Globus pallidus (tissue), 1 donor: Measurements from ENCODE around the gene CXXC5.
A peak's percentile ranks its signal among the peaks of the same experiment; 100 is the strongest.
"Not testable (repeated sequence)": the region's sequence is repeated elsewhere in the genome, so short reads cannot be mapped to it uniquely, and the experiment has no call there.

Source experiments
- DNase-seq: peaks from one replicate; pipeline ENCODE4 v3.0.0-alpha.2; 2015; ENCODE audit warnings: low spot score

The CXXC5 gene

DNA sequence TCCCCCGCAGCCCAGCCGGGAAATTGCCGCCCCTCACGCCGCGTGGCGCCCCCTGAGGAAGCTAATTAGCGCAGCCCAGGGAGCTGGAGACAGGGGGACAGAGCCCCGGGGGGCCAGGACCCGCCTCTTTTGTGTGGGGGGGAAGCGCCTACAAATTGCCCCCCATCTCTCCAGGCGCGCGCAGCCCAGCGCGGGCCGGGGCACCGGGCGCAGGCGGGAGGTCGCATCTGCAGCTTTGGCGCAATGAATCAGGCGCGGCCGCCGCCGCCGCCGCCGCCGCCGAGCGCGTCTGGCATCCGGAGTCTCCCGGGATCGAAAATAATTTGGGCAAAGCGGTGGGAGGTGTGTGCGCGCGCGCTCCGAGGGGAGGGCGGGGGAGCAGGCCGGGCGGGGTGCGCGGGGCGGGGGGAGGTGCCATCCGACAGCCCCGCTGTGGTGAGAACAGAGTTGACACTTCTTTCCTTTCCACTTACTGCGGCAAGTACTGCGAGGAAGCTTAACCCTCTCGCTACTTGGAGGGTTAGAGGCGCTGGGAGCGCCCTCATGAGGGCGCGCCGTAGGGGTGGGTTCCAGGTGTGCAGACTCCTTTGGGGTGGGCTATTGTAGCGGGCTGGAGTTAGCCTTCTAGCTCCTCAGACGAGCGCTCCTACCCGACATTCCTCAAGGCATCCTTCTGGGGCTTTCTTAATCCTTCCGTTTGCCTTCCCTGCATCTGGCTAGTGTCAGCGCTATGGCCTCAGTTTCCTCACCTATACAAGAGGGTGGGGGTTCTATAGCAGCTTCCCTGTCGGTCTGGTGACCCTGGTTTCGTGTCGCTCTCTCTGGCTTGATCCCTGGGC, 63.1 kb downstream of the CXXC5 start:
- peak; percentile 64 for DNase-seq

DNA sequence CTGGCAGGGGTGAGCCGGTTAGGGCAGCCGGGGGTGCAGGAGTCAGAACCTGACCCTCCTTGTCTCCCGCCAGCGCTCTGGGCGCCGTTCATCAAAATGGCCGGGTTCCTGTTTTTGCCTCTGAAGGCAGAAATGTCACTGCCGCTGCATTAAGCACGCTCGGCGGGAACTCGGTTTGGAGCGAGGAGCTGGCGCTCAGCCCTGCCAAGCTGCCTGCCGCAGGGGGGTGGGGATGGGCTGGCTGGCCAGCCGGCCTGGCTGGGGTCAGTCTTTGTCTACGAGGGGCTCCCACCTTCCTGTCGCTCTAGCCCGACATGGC, 63.7 kb downstream of the CXXC5 start:
- peak; percentile 70 for DNase-seq

DNA sequence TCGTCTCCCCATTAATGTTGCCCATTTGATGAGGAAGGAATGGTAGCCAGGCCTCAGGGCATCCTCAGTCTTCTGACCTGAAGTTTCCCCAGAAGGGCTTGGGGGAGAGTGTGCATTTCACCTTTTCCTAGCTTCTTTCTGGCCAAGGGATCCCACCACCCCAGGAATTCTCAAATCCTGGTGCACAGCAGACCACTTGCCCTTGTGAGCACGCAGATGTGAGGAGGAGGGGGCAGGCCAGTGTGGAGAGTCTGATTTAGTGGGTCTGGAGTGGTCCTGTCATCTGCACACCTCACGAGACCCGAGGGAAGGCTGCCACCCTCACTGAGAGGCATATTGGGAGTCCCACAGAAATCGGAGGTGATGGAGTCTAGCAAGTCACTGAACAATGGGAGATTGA, 64.3 kb downstream of the CXXC5 start:
- no peak for DNase-seq

DNA sequence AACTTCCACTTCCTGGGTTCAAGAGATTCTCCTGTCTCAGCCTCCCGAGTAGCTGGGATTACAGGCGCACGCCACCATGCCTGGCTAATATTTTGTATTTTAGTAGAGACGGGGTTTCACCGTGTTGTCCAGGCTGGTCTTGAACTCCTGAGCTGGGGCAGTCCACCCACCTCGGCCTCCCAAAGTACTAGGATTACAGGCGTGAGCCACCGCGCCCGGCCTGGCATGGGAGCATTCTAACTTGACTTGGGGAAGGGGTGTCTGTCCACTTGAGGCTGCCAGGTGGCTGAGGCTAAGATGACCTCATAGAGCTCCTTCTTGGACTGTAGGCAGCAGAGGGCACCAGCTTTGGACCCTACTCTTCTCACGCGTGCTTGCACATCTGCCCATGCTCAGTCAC, 65.7 kb downstream of the CXXC5 start:
- DNase-seq = not testable (repeated sequence)

DNA sequence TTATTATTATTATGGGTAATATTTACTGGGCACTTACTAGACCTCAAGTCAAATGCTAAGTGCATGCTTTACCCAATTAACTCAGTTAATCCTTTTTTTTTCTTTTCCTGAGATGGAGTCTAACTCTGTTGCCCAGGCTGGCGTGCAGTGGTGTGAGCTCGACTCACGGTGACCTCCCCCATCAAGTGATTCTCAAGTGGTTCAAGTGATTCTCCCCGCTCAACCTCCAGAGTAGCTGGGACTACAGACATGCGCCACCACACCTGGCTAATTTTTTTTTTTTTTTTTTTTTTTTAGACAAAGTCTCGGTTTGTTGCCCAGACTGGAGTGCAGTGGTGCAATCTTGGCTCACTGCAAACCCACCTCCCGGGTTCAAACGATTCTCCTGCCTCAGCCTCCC, 69.1 kb downstream of the CXXC5 start:
- DNase-seq = no peak

DNA sequence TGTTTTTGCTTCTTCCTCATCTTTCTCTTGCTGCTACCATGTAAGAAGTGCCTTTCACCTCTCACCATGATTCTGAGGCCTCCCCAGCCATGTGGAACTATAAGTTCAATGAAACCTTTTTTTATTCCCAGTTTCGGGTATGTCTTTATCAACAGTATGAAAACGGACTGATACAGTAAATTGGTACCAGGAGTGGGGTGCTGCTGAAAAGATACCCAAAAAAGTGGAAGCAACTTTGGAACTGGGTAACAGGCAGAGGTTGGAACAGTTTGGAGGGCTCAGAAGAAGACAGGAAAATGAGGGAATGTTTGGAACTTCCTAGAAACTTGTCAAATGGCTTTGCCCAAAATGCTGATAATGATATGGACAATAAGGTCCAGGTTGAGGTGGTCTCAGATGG, 70.3 kb downstream of the CXXC5 start:
- DNase-seq = not testable (repeated sequence)

DNA sequence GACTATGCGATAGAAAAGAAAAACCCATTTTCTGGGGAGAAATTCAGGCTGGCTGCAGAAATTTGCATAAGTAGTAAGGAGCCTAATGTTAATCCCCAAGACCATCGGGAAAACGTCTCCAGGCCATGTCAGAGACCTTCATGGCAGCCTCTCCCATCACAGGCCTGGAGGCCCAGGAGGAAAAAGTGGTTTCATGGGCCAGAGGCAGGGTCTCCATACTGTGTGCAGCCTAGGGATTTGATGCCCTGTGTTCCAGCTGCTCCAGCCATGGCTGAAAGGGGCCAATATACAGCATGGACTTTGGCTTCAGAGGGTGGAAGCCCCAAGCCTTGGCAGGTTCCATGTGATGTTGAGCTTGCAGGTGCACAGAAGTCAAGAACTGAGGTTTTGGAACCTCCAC, 71.8 kb downstream of the CXXC5 start:
- not testable (repeated sequence) for DNase-seq

DNA sequence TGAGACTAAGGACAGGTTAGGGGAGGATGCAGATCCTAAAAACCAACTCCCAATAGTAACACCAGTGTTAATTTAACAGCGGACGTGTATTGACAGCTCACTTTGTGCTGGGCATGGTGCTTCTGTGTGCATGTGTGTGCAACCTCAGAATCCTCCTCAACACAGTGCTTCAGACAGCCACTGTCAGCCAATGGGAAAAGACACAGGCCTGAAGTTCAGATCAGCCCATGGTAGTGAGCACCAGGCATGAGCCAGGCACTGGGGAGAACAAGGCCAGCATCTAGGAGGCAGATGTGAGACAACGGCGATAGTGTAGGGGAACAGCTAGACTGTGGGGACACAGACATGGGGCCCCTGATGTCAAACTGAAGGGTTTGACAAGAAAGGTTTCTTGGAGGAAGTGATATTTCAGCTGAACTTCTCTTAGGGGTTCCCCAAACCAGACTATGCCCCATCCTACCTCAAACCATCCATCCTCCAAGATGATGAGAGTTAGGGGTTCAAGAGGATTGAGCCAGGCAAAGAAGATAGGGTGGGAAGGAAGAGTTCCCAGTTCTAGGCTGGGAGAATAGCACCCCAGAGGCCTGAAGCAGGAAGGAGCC, 75.9 kb downstream of the CXXC5 start:
- DNase-seq = no peak

DNA sequence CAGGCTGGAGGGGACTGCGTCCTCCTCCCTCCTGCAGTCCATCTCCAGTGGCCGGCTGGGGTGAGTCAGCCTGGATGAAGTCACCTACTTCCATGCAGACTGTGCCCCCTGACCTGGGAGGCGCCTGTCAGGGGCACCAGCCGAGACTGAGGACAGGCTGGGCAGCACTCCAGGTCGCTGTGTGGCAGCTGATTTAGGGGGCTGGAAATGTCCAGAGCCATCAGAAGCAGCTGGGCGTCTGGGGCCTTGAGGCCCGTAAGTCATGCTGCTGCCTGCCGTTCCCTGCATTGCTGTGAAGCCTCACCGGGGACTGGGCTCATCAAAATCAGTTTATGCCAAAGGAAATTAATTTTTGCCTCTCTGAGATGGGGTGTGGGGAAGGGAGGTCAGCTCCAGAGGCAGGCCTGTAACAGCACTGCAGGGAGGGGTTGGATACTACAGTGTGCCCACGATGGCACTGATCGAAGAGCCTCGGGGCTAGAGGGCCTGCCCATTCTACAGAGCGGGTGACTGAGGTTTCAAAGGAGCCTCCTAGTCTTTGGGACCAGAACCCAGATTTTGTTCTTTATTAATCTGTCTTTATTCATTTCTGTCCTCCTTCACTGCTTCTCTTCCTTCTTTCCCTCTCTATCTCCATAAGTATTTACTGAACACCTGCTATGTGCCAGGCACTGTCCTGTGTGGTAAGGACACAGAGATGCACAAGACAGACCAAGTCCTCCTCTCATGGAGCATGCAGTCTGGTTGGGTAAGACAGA, 77.1 kb downstream of the CXXC5 start:
- DNase-seq = peak; percentile 69

DNA sequence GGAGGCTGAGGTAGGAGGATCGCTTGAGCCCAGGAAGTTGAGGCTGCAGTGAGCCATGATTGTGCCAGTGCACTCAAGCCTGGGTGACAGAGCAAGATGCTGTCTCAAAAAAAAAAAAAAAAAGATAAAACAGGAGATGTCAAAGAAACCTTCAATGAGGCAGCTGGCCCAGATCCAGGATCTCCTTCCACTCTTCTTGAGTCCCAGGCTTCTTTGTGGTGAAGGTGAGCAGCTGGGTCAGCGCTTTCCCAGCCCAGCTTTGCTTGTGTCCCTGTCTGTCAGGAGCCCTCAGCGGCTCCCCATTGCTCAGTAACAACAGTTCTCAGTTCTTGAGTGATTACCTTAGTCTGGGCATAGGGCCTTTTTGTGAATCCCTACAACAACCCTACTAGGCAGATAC, 78.1 kb downstream of the CXXC5 start:
- no peak for DNase-seq

DNA sequence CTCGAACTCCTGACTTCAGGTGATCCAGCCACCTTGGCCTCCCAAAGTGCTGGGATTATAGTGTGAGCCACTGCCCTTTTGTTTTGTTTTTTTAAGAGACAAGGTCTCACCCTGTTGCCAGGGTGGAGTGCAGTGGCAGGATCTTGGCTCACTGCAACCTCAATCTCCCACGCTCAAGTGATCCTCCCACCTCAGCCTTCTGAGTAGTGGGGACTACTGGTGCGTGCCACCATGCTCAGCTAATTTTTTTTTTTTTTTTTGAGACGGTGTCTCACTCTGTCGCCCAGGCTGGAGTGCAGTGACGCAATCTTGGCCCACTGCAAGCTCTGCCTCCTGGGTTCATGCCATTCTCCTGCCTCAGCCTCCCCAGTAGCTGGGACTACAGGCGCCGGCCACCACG, 79.5 kb downstream of the CXXC5 start:
- not testable (repeated sequence) for DNase-seq

DNA sequence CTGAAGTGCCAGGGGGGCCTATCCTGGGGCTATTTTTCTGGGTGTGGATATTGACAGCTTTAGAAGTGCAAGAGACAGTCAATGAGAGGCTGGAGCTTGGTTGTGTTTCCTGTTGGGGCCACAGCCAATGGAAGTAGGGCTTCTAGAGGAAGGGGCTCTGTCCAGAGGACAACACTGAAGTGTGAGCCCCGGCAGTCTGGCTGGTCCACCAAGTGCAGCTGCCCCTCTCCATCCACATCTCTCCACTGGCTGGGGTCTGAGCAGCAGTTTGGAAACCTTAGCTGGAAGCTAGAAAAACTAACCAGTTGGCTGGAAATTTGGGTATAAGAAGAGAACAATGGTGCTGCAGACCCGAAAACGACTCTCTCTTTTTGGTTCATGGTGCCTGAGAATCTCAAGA, 83.1 kb downstream of the CXXC5 start:
- no peak for DNase-seq

DNA sequence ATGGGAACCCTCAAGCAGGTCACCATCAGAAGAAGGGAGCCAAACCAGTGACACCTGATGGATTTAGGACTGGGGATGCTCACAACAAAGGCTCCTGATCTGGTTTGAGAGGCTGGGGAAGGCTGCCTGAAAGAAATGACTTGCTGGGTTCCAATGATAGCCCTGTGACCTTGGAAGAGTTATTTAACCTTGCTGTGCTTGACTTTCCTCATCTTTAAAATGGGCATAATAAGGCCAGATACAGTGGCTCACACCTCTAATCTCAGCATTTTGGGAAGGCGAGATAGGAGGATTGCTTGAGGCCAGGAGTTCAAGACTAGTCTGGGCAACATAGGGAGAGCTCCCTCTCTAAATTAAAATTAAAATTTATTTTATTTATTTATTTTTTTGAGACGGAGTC, 83.9 kb downstream of the CXXC5 start:
- no peak for DNase-seq

DNA sequence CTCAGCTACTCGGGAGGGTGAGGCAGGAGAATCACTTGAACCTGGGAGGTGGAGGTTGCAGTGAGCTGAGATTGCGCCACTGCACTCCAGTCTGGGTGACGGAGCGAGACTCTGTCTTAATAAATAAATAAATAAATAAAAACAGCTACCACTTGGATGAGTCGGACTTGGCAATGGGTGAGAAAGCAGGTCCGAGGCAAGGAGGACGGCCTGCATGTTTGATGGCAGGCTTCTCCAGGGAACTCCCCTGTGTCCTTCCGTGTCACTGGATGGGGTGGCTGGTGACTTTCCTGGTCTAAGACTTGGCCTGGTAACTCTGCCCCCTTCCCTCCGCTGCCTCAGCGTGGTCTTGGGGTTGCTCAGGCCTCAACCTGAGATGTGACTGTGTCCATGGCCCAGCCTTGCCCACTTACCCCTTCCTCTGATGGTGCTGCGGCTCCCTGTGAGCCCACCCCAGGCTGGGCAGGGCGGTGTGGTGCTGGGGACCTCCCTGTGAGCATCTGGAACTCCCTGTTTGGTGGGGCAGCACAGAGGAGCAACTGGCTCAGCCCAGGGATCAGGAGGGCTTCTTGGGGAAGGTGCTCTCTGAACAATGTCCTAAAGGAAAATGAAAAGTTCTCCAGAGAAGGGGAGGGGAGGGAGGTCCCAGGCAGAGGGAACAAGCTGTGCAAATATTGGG, 85.0 kb downstream of the CXXC5 start:
- DNase-seq = no peak
